ENCODE measurements around the gene SPAG16.

DNA sequence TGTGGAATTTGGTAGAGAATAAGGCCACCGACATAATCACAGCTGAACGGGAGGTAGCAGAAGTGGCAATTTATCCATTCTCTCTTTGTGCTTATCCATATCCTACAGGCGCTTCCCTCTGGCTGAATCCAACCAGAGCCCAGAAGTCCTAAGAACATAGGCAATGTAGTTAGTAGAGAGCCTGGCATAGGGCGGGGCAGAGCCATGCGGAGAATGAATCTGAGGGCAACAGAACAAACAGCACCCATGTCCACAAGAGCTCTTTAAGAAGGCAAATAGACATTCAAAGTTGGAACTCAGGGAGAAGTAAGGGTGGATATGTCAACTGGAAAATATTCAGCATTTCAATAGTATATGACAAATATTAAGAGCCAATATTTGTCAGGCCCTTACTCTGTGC is 820.7 kb downstream of the SPAG16 start:
- TF ChIP-seq, protein P1, sequence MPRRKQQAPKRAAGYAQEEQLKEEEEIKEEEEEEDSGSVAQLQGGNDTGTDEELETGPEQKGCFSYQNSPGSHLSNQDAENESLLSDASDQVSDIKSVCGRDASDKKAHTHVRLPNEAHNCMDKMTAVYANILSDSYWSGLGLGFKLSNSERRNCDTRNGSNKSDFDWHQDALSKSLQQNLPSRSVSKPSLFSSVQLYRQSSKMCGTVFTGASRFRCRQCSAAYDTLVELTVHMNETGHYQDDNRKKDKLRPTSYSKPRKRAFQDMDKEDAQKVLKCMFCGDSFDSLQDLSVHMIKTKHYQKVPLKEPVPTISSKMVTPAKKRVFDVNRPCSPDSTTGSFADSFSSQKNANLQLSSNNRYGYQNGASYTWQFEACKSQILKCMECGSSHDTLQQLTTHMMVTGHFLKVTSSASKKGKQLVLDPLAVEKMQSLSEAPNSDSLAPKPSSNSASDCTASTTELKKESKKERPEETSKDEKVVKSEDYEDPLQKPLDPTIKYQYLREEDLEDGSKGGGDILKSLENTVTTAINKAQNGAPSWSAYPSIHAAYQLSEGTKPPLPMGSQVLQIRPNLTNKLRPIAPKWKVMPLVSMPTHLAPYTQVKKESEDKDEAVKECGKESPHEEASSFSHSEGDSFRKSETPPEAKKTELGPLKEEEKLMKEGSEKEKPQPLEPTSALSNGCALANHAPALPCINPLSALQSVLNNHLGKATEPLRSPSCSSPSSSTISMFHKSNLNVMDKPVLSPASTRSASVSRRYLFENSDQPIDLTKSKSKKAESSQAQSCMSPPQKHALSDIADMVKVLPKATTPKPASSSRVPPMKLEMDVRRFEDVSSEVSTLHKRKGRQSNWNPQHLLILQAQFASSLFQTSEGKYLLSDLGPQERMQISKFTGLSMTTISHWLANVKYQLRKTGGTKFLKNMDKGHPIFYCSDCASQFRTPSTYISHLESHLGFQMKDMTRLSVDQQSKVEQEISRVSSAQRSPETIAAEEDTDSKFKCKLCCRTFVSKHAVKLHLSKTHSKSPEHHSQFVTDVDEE (CRISPR knock-in tag; IDR thresholded peaks at IDR 0.05), result no peak
- TF ChIP-seq SNAI2 (CRISPR knock-in tag; IDR thresholded peaks at IDR 0.05), result no peak
- no peak for TF ChIP-seq RARB (CRISPR knock-in tag; IDR thresholded peaks at IDR 0.05)
- TF ChIP-seq POU6F1 (CRISPR knock-in tag; IDR thresholded peaks at IDR 0.05; ENCODE audit: borderline replicate concordance, low read depth), result no peak
- TF ChIP-seq ZFP30 (CRISPR knock-in tag; IDR thresholded peaks at IDR 0.05), result no peak
- no peak for TF ChIP-seq BACH2 (CRISPR knock-in tag; IDR thresholded peaks at IDR 0.05; ENCODE audit: borderline replicate concordance)
- TF ChIP-seq PPARA (CRISPR knock-in tag; IDR thresholded peaks at IDR 0.05; ENCODE audit: borderline replicate concordance), result no peak
- no peak for TF ChIP-seq TOX (CRISPR knock-in tag; IDR thresholded peaks at IDR 0.05; ENCODE audit: borderline replicate concordance)
- TF ChIP-seq, protein P2, sequence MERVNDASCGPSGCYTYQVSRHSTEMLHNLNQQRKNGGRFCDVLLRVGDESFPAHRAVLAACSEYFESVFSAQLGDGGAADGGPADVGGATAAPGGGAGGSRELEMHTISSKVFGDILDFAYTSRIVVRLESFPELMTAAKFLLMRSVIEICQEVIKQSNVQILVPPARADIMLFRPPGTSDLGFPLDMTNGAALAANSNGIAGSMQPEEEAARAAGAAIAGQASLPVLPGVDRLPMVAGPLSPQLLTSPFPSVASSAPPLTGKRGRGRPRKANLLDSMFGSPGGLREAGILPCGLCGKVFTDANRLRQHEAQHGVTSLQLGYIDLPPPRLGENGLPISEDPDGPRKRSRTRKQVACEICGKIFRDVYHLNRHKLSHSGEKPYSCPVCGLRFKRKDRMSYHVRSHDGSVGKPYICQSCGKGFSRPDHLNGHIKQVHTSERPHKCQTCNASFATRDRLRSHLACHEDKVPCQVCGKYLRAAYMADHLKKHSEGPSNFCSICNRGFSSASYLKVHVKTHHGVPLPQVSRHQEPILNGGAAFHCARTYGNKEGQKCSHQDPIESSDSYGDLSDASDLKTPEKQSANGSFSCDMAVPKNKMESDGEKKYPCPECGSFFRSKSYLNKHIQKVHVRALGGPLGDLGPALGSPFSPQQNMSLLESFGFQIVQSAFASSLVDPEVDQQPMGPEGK (CRISPR knock-in tag; IDR thresholded peaks at IDR 0.05; ENCODE audit: borderline replicate concordance), result no peak
- TF ChIP-seq ZNF70 (CRISPR knock-in tag; IDR thresholded peaks at IDR 0.05), result no peak
- TF ChIP-seq TCF4 (CRISPR knock-in tag; IDR thresholded peaks at IDR 0.05; ENCODE audit: borderline replicate concordance), result no peak
- TF ChIP-seq ARNTL (CRISPR knock-in tag; IDR thresholded peaks at IDR 0.05; ENCODE audit: borderline replicate concordance, low read depth), result no peak
